Measurements from ENCODE around the gene GIPR.

DNA sequence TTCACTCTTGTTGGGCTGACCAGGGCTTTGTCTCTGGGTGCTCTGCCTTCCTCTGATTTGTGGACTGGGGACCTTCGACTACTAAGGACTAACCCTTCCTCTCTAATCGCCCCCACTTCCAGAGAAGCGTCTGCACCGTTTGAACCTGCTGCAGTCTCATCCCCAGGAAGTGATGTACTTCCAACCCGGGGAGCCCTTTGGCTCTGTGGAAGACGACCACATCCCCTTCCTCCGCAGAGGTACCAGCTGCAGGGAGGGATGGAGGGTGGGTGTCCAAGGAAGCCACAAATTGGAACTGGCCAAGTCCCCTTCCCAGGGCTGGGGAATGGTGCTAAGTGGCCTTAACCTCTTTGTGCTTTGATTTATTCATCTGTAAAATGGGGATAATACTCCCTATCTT is 33.7 kb downstream of the GIPR start:
- TF ChIP-seq EZH2 (IDR thresholded peaks at IDR 0.05; ENCODE audit: insufficient read depth, poor library complexity, severe bottlenecking) = no peak
- TF ChIP-seq EZH2phosphoT487 (IDR thresholded peaks at IDR 0.05; ENCODE audit: insufficient read depth, low read depth) = no peak

All from GM23248 (cell line).